ENCODE data around the gene MIDN. TPM values are rescaled to one million over a fixed set of nuclear protein-coding genes. Genes with fewer than 3 reads are reported as not detected.

Gene MIDN
- total RNA-seq, 1 experiment from 2014 or later: 118 TPM

DNA sequence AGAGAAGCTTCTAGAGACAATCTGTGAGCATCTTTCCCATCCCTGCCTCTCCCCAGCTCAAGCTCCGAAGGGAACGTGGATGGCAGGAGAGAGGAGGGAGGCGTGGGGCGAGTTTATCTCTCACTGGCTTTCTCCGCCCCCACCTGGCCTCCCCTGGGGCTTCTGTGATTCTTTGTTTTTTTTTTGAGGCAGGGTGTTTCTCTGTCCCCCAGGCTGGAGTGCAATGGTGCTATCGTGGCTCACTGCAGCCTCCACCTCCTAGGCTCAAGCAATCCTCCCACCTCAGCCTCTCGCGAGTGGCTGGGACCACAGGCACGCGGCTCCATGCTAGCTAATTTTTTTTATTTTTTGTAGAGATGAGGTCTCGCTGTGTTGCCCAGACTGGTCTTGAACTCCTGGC is 60.3 kb downstream of the MIDN start:
- DNase-seq (ENCODE audit: low read depth, low spot score) (no peak), ATAC-seq (no peak)
- Histone ChIP-seq H3K27ac (ENCODE audit: low read length) (no peak overlapping the region), H3K4me1 (ENCODE audit: control insufficient read depth, insufficient read depth, low read length) (peaks cover 23% of the 10 kb centered on the region), H3K27me3 (ENCODE audit: control insufficient read depth, insufficient read depth, low read length) (no peaks in the 10 kb centered on the region), H3K9me3 (ENCODE audit: control insufficient read depth, insufficient read depth, low read depth, low read length) (no peaks in the 10 kb centered on the region), H3K4me3 (ENCODE audit: low read depth in 2 of 2, low read length in 2 of 2) (no peak overlapping the region), H3K36me3 (ENCODE audit: control insufficient read depth, insufficient read depth, low read length) (no peaks in the 10 kb centered on the region)
- intact Hi-C loops (cut with micrococcal nuclease; ENCODE audit: unreplicated experiment): no loop called here
- no TSS peak for BruUV-seq (replicated peaks)
- in situ Hi-C loops (cut with HindIII; ENCODE audit: low pct_unique_long_range_greater_than_20kb, low sequenced_read_pairs): no loop called here
- POLR2A ChIA-PET: no interaction called here
- CTCF ChIA-PET: no interaction called here
- TF ChIP-seq TCF7L2 (IDR thresholded peaks at IDR 0.05; ENCODE audit: low read depth, low read length) (no peak), SIN3A (IDR thresholded peaks at IDR 0.05; ENCODE audit: borderline replicate concordance, insufficient read depth, low read depth, low read length) (no peak), POLR2AphosphoS5 (IDR thresholded peaks at IDR 0.05; ENCODE audit: low read depth, low read length) (no peak)
- TF ChIP-seq, protein P1, sequence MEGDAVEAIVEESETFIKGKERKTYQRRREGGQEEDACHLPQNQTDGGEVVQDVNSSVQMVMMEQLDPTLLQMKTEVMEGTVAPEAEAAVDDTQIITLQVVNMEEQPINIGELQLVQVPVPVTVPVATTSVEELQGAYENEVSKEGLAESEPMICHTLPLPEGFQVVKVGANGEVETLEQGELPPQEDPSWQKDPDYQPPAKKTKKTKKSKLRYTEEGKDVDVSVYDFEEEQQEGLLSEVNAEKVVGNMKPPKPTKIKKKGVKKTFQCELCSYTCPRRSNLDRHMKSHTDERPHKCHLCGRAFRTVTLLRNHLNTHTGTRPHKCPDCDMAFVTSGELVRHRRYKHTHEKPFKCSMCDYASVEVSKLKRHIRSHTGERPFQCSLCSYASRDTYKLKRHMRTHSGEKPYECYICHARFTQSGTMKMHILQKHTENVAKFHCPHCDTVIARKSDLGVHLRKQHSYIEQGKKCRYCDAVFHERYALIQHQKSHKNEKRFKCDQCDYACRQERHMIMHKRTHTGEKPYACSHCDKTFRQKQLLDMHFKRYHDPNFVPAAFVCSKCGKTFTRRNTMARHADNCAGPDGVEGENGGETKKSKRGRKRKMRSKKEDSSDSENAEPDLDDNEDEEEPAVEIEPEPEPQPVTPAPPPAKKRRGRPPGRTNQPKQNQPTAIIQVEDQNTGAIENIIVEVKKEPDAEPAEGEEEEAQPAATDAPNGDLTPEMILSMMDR (IDR thresholded peaks at IDR 0.05): no peak
- TF ChIP-seq, protein P2, sequence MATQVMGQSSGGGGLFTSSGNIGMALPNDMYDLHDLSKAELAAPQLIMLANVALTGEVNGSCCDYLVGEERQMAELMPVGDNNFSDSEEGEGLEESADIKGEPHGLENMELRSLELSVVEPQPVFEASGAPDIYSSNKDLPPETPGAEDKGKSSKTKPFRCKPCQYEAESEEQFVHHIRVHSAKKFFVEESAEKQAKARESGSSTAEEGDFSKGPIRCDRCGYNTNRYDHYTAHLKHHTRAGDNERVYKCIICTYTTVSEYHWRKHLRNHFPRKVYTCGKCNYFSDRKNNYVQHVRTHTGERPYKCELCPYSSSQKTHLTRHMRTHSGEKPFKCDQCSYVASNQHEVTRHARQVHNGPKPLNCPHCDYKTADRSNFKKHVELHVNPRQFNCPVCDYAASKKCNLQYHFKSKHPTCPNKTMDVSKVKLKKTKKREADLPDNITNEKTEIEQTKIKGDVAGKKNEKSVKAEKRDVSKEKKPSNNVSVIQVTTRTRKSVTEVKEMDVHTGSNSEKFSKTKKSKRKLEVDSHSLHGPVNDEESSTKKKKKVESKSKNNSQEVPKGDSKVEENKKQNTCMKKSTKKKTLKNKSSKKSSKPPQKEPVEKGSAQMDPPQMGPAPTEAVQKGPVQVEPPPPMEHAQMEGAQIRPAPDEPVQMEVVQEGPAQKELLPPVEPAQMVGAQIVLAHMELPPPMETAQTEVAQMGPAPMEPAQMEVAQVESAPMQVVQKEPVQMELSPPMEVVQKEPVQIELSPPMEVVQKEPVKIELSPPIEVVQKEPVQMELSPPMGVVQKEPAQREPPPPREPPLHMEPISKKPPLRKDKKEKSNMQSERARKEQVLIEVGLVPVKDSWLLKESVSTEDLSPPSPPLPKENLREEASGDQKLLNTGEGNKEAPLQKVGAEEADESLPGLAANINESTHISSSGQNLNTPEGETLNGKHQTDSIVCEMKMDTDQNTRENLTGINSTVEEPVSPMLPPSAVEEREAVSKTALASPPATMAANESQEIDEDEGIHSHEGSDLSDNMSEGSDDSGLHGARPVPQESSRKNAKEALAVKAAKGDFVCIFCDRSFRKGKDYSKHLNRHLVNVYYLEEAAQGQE (IDR thresholded peaks at IDR 0.05; ENCODE audit: insufficient read depth in 1 of 2, low read depth in 2 of 2, low read length in 1 of 2): no peak

Other genes starting within 250 kb of the MIDN start
- gene GRIN3B, start 248.2 kb upstream of the MIDN start, total RNA-seq (2021; ENCODE audit: unreplicated experiment): 4.6 TPM
- gene TMEM259, start 227.5 kb upstream of the MIDN start, total RNA-seq (2021; ENCODE audit: unreplicated experiment): 193 TPM
- not detected for gene RNU6-2, start 227.1 kb upstream of the MIDN start, total RNA-seq (2021; ENCODE audit: unreplicated experiment)
- 203 TPM for gene CNN2, start 222.0 kb upstream of the MIDN start, total RNA-seq (2021; ENCODE audit: unreplicated experiment)
- 47.5 TPM for gene ABCA7, start 208.5 kb upstream of the MIDN start, total RNA-seq (2021; ENCODE audit: unreplicated experiment)
- gene ARHGAP45, start 181.4 kb upstream of the MIDN start, total RNA-seq (2021; ENCODE audit: unreplicated experiment): 27.8 TPM
- gene POLR2E, start 153.2 kb upstream of the MIDN start, total RNA-seq (2021; ENCODE audit: unreplicated experiment): 279 TPM
- gene GPX4, start 144.6 kb upstream of the MIDN start, total RNA-seq (2021; ENCODE audit: unreplicated experiment): 577 TPM
- 101 TPM for gene SBNO2, start 74.3 kb upstream of the MIDN start, total RNA-seq (2021; ENCODE audit: unreplicated experiment)
- 116 TPM for gene STK11, start 42.8 kb upstream of the MIDN start, total RNA-seq (2021; ENCODE audit: unreplicated experiment)
- gene CBARP, start 10.6 kb upstream of the MIDN start, total RNA-seq (2021; ENCODE audit: unreplicated experiment): 14.5 TPM
- 218 TPM for gene ATP5F1D, start 6.8 kb upstream of the MIDN start, total RNA-seq (2021; ENCODE audit: unreplicated experiment)
- 66.6 TPM for gene CIRBP, start 20.7 kb downstream of the MIDN start, total RNA-seq (2021; ENCODE audit: unreplicated experiment)
- gene FAM174C, start 26.9 kb downstream of the MIDN start, total RNA-seq (2021; ENCODE audit: unreplicated experiment): 133 TPM
- gene EFNA2, start 37.3 kb downstream of the MIDN start, total RNA-seq (2021; ENCODE audit: unreplicated experiment): 7.8 TPM
- gene NDUFS7, start 135.3 kb downstream of the MIDN start, total RNA-seq (2021; ENCODE audit: unreplicated experiment): 73.0 TPM
- gene GAMT, start 153.0 kb downstream of the MIDN start, total RNA-seq (2021; ENCODE audit: unreplicated experiment): 21.2 TPM
- 195 TPM for gene DAZAP1, start 159.0 kb downstream of the MIDN start, total RNA-seq (2021; ENCODE audit: unreplicated experiment)
- gene RPS15, start 189.8 kb downstream of the MIDN start, total RNA-seq (2021; ENCODE audit: unreplicated experiment): 1,067 TPM
- 11.9 TPM for gene APC2, start 201.5 kb downstream of the MIDN start, total RNA-seq (2021; ENCODE audit: unreplicated experiment)
- 34.7 TPM for gene C19orf25, start 230.6 kb downstream of the MIDN start, total RNA-seq (2021; ENCODE audit: unreplicated experiment)
- gene PCSK4, start 241.8 kb downstream of the MIDN start, total RNA-seq (2021; ENCODE audit: unreplicated experiment): 9.9 TPM
- gene REEP6, start 242.6 kb downstream of the MIDN start, total RNA-seq (2021; ENCODE audit: unreplicated experiment): 9.2 TPM

All from Panc1 (cell line).